GM19372 (cell line): Measurements from ENCODE around the gene ELL2.

Experiments
- ATAC-seq: cut with Tn5 transposase; IDR thresholded peaks from one replicate; pipeline ENCODE4 v1.9.1; 2021; ENCODE audit warnings: mild to moderate bottlenecking, low read depth, moderate library complexity; ENCODE audit not compliant: unreplicated experiment

The ELL2 gene

DNA sequence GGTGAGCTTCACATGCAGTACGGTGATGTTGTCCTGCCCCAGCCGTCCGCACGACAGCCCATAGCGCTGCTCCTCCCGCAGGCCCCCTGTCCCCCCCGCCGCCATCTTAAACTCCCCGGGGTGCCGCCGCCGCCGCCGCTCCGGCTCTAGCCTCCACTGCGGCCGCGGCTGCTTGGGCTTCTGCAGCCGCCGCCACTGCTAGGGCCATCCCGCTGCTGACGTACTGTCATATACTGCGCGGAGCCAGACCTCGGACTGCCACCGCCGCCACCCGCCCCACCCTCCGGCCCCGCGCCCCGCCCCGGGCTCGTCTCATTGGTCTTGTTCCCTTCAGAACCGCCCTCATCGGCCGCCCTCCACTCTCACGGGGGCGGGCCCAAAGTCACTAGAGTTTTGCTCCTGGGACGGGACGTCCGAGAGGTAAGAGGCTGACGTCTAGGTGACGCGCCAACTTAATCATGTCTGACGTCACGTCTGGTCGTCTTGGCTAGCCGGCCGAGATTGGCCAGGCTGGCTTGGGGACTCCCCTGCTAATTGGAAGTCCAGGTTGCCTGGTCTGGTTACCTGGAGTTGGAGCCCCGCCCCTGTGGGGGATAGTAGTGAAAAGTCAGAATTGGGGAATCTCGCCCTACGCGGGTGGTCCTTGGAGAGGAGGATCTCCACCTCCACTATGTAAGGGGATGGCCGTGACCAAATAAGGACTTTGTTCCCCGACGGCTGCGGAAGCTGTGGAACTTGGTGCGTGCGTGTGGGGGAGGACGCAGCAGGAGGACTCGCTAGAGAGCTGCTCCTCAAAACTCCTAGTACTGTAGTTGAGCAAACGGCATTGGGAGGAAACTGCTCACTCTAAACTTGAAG, at the start of gene ELL2:
Gene ELL2 (minus strand): TSS at position 235 of the 858 bp plus-strand sequence. CDS start 130 bp downstream, at position 105.
- ATAC-seq: peak; percentile 83

DNA sequence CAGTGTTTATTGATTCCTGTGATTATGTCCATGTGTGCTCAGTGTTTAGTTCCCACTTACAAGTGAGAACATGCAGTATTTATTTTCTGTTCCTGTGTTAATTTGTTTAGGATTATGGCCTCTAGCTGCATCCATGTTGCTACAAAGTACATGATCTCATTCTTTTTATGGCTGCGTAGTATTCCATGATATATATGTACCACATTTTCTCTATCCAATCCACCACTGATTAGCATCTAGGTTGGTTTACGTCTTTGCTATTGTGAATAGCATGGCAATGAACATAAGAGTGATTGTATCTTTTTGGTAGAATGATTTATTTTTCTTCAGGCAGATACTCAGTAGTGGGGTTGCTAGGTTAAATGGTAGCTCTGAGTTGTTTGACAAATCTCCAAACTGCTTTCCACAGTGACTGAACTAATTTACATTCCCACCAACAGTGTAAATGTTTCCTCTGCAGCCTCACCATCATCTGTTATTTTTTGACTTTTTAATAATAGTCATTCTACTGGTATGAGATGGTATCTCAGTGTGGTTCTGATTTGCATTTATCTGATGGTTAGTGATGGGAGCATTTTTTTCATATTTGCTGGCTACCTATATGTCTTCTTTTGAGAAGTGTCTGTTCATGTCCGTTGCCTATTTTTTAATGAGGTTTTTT, 47.5 kb upstream of the ELL2 start:
- ATAC-seq: no peak

DNA sequence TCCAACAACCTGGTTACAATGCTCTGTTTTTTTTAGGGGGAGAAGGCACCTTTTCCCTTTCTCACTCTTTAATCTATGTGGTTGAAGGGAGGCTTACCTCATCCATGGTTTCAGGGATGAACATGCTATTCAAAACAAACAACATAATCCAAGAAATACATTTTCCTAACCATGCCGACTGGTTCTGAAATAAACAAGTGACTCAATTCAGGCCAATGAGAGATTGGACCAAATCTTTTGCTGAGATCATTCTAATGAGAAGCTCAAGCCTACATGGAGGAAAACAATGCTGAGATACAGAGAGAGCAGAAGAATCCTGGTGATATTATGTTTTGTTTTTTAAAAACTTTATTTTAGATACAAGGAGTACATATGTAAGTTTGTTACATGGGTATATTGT, 46.8 kb upstream of the ELL2 start:
- ATAC-seq: no peak

DNA sequence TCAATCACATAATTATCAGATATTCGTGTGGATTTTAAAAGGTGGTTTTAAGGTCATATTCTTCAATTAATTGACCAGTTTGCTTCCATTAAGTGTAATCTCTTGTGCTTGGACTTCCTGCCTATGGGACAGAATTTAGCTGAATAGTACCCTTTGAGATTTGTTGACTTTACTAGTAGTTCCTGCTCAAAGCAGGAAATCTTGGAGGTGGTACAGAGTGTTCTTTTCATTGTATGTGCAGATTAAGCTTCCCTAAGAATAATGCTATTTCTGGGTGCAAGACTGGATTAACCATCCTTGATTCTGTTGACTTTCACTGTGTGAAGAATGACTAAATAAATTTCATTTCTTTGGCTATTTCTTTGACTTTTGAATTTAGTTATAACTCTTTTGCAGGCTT, 45.4 kb upstream of the ELL2 start:
- no peak for ATAC-seq

DNA sequence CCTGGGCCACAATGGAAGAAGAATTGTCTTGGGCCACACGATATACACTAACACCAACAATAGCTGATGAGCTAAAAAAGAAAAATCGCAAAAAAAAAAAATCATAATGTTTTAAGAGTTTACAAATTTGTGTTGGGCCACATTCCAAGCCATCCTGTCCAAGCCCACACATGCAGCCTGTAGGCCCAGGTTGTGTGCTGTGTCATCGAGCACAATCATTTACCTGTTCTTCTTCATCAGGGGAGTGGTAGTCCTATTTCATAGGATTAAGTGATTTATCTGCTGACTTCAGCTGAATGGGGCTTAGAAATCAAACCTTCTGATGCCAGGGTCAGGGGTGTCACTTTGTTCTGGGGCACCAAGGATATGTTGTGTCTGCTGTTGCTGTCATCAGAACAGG, 44.6 kb upstream of the ELL2 start:
- ATAC-seq: no peak

DNA sequence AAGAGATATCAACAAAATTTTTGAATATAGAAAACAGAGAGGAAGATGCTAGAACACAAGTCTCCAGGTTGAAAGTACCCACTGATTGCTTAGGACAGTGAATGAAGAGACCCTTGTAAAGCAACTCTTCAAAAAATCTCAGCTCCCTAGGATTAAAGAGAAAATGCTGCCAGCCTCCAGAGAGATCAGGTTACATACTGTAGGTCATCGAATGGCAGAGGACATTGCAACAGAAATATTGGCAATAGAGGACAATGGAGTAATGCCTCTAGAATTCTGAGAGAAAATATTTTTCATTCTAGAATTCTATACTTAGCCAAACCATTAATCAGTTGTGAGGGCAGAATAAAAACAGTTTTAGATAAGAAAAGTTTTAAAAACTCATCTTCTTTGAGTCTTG, 43.1 kb upstream of the ELL2 start:
- no peak for ATAC-seq

DNA sequence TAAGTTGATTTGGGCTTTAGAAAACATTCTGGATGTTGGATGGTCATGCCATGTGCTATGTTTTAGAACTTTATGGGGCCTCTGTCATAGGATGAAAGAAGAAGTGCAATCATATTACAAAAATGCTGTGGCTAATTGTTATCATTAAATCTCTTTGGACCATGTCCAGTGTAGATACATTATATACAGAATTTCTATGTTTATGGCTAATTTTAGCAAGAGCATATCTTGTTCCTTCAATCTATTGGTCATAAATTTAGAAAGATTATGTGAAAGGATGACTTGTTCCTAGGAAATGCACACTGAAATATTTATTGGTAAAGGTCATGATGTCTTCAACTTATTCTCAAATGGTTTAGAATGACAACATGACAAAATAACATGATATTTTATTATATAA, 42.4 kb upstream of the ELL2 start:
- ATAC-seq: no peak

DNA sequence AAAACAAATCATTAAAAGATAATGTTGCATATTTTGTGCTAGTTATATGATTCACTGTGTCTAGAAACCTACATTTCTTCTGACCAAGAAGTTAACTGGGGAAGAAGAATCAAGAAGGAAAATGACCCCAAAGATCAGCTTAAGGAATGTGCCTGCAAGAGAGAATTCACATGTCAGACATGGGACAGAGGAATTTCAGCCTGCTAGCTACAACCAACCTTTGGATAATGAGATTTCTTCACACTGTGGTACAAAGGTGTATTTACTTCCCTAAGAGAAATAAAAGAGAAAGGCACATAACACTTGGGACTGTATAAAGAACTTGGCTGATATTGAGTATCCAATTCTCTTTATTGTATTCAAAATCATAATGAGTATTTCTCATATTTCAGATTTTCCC, 39.6 kb upstream of the ELL2 start:
- ATAC-seq: no peak

DNA sequence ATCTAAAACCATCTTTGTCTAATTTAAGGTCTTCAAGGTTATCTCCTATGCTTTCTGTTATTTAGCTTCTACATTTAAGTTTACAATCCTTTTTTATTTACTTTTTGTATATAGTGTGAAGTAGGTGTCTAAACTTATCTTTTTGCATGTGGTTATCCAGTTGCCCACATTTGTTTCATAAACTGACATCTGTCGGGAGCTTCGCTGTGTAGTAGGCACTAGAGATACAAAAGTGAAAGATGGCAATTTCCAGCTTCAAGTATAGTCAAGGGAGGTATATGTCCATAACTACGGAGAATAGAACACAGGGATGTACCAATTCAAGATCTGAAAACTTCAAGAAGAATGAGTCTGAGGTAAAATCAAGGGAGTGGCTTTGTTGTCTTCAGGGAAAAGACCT, 38.7 kb upstream of the ELL2 start:
- ATAC-seq: no peak

DNA sequence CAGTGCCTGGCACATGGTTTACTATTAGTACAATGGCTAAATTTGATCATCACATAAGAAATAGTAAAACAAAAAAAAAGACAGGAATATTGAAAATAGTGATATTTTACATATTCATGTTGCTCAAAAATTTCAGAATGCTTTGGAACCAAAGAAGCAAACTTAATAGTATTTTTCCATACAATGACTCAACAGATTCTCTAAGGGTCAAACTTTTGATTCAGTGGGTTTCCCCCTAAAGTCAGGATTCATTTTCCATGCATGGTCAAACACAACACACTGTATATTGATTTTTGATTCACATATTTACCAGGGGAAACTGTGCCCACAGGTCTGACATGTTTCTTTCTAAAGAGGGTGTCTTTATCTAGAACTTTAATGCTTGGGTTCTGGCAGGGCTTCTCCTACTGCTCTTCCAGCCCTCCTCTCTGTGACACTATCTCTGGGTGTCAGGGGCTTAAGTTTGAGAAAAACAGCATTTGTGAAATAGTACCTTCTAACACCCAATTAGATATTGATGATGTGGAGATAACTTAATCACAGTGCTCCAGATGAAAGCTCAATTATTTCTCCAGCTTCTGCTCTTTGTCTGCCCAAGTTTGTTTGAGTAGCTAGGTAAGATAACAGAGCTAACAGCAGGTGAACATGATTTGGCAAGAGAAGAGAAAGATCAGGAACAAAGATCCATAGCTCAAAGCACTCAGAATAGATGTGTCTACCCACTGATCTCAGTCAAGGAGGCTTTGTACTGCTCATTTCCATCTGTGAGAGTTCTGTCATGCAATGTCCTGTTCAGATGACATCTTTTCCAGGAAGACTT, 35.5 kb upstream of the ELL2 start:
- ATAC-seq: no peak

DNA sequence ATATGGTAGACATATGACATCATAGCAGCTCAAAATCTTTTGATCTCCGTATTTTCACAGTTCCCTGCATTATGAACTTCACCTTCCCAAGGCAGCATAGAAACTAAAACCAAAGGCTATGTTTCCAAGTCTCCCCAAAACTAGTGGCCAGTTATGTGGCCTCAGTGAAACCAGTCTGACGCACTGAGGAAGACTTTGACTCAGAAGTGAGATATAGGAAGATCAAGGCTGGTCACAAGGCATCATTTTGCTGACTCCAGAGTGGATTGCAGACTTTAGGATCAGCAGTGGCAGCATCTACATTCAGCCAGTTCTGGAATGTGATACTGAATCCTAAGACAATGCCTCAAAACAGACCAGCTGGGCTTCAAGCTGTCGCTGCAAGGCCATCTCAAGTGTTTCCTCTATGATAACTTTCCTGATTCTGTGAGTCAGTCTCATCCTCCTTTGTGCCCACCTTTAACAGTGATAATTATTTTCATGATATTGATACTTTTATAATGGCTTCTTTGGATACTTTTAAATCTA, 34.4 kb upstream of the ELL2 start:
- ATAC-seq: no peak

DNA sequence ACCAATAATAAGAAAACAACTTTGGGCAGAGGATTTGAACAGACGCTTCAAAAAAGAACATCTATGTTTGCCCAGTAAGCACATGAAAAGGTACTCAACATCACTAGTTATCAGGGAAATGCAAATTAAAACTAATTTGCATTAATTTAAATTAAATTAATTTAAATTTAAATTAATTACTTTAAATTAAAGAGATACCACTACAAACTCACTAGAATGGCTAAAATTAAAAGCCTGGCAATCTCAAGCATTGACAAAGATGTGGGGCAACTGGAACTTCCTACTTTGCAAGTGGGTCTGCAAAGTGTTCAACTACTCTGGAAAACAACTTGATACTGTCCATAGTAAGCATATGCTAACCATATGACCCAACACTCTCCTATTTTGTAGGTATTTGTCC, 32.1 kb upstream of the ELL2 start:
- ATAC-seq: no peak

DNA sequence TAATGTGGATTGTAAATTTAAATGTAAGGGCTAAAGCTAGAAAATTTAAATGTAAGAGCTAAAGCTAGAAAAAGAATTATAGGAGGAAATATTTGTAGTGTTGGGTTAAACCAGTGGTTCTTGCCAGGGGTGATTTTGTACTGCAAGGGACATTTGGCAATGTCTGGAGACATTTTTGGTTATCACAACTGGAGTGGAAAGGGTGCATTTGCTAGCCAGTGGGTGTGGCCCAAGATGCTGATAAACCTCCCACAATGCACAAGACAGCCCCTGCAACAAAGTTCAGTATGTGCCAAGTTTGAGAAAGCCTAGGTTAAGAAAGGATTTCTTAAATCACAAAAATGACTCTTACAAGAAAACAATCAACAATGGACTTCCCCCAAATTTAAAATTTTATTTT, 31.6 kb upstream of the ELL2 start:
- ATAC-seq: no peak

DNA sequence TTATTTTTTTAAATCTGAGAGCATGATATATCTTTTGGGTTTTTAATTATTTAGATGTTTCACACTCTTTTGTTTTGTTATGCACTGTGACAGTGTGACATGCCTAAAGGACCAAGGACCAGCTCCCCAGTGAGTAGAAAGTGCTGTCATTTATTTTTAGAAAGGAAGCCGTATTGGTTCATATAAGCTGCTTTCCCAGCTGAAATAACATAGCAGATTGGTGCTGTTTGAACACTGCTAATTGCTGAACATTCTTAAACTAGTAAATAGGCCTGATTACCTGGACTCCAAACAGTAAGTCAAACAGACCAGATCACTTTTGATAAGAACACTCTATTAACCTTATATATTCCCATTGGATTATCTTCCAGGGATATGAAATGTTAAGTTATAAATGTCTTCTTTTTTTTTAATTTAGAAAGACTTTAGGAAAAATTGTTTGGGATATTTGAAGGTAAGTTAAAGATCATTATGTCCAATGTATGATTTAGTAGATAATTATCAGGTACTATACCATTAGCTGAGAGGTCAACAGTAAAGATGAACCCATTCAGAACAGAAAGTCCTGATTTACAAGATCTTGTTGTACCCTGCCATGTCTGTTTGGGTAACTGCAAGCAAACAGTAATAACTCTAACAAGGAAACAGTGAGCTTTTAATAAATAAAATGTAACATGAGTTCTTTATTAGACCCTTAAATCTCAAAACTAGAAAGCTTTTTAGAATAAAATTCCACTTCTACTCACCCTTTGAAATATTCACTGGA, 27.8 kb upstream of the ELL2 start:
- no peak for ATAC-seq

DNA sequence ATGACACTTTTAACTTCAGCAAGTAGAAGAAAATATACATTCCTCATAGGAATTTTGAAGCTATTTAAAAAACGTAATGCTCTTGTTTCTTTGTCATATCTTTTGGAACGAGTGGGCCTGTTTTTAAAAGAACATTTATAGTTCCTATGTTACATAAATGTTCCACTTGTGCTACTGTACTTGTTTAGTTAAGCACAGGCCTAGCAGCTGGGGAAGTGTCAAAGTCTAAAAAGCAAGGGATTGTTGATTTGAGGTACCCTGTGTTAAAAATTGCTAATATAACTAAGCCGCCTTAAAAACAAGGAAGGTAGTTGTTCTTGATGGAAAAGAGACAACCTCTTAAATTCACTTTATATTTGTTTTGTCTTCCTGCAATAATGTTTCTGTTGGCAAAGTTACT, 27.2 kb upstream of the ELL2 start:
- no peak for ATAC-seq

DNA sequence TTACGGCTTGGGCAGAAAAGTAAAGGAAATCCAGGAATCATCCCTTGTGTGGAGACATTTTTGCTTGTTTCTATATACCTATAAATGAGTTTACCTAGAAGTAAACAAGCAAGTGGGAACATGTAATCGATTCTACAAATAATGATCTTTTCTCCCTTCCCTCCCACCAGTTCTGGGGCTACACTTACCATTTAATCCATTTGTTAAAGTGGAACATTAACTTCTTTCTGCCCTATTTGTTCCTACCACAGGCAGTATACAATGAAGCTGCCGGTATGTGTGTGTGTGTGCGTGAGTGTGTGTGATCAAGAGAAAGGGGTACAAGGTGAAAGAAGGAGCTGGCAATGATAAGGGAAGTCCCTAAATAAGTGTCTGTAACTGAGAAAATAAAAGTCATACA, 26.4 kb upstream of the ELL2 start:
- no peak for ATAC-seq

DNA sequence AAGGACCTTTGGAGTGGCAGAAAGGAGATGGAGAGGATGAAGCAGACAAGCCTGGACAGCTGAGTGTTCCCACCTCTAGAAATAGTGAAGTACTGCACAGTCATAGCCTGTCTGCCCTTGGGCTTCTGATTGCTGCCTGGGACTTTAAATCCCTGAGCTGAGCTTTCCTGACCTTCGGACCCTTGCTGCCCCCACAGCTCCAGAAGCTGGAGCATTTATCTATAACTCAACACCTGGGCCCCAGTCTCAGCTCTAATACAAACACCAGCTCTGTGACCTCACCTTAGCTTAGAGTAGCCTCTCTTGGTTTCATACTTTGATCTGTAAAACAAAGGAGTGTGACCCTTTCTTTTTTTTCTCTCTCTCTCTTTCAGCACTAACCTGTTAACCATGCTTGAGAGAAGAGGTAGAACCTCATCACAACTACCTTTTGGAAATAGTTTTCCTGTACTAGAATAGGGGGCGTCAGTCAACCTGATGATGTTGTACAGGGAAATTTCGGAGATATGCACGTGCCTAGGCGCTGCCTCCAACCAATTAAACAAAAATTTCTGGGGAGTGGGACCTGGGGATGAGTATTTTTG, 25.4 kb upstream of the ELL2 start:
- ATAC-seq: no peak

DNA sequence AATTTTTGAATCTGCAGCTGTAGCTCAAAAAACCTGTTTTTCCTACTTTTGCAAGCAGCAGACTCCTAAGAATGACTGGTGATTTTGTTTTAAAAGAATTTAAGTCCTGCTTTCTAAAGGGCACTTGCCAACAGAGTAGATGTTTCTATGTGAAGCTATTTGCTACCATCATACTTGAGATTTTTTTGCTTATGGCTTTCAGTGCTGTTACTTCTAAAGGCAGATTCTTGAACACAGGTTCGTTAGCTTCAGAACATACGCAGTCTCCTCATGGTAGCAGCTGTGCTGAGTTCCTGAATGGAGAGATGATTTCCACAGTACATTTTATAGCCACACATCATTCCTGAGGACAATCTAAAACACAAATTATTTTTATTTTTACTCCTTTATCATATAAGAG, 24.4 kb upstream of the ELL2 start:
- ATAC-seq: no peak

DNA sequence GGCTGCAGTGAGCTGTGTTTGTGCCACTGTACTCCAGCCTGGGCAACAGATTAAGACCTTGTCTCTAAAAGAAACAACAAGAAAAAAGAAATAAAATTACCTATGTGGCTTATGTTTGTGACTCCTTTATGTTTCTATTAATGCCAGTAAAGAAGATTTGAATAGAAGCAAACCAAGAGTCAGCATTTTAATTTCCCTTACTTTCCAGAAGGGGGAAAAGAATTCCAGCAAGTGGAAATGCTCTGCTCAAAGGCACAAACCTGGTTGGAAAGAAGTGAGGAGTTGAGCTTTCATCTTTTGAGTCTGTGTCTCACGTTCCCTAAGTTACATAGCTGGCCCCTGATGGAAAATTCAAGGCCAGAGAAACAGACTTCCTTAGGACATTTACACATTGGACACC, 23.6 kb upstream of the ELL2 start:
- ATAC-seq: no peak
